Measurements from ENCODE around the gene SPSB2.
"Not testable (repeated sequence)": the region's sequence is repeated elsewhere in the genome, so short reads cannot be mapped to it uniquely, and the experiment has no call there.

DNA sequence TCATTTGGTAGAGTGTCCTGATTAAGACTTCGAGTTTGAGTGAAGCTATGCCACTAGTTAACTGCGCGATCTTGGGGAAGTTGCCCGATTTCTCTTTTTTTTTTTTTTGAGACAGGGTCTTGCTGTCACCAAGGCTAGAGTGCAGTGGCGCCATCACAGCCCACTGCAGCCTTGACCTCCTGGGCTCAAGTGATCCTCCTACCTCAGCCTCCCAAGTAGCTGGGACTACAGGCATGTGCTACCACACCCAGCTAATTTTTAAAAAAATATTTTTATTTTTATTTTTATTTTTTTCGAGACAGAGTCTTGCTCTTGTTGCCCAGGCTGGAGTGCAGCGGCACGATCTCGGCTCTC is 889 bp upstream of the SPSB2 start:
- TF ChIP-seq, protein P1, sequence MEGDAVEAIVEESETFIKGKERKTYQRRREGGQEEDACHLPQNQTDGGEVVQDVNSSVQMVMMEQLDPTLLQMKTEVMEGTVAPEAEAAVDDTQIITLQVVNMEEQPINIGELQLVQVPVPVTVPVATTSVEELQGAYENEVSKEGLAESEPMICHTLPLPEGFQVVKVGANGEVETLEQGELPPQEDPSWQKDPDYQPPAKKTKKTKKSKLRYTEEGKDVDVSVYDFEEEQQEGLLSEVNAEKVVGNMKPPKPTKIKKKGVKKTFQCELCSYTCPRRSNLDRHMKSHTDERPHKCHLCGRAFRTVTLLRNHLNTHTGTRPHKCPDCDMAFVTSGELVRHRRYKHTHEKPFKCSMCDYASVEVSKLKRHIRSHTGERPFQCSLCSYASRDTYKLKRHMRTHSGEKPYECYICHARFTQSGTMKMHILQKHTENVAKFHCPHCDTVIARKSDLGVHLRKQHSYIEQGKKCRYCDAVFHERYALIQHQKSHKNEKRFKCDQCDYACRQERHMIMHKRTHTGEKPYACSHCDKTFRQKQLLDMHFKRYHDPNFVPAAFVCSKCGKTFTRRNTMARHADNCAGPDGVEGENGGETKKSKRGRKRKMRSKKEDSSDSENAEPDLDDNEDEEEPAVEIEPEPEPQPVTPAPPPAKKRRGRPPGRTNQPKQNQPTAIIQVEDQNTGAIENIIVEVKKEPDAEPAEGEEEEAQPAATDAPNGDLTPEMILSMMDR (IDR thresholded peaks at IDR 0.05 in 8 of 11, conservative IDR thresholded peaks at IDR 0.05 in 3 of 11), result not testable (repeated sequence)
- not testable (repeated sequence) for TF ChIP-seq POLR2A (IDR thresholded peaks at IDR 0.05)

All from spleen (tissue), 7 donors.